Keratinocyte (primary cell): ENCODE results near the gene NUBP2. TPM values are rescaled to one million over a fixed set of nuclear protein-coding genes. Genes with fewer than 3 reads are reported as not detected.

Source experiments
- DNase-seq: peaks from one replicate; pipeline ENCODE4 v3.0.0-alpha.2; 2011; ENCODE audit warnings: low read depth, missing footprints, low spot score
- FAIRE-seq: peaks from 2 replicates; lab custom pipeline; 2011; peaks lifted over from hg19 to GRCh38; lab: Jason Lieb, UNC
- H2AFZ ChIP-seq: 2 replicates; pipeline ENCODE4 v1.6.0; 2012; ENCODE audit warnings: low read length, control low read depth, inconsistent platforms; ENCODE audit not compliant: control insufficient read depth
- H3K27ac ChIP-seq: 2 replicates; pipeline ENCODE4 v1.5.1; 2011; ENCODE audit warnings: low read length; ENCODE audit not compliant: control insufficient read depth, insufficient read depth
- H3K27me3 ChIP-seq: 3 replicates; pipeline ENCODE4 v1.6.0; 2011; ENCODE audit warnings: low read length; ENCODE audit not compliant: control insufficient read depth, insufficient read depth; ENCODE audit errors: extremely low read depth
- H3K36me3 ChIP-seq, 2 experiments: 2 replicates in 1 of 2; 3 replicates in 1 of 2; pipeline ENCODE4 v1.5.1; 2011; ENCODE audit warnings: low read length in 2 of 2, mild to moderate bottlenecking in 1 of 2; ENCODE audit not compliant: control insufficient read depth in 2 of 2, insufficient read depth in 2 of 2; ENCODE audit errors: extremely low read depth in 1 of 2
- H3K4me1 ChIP-seq: 3 replicates; pipeline ENCODE4 v1.5.1; 2011; ENCODE audit warnings: low read length; ENCODE audit not compliant: control insufficient read depth, insufficient read depth; ENCODE audit errors: extremely low read depth
- H3K4me2 ChIP-seq: 3 replicates; pipeline ENCODE4 v1.6.0; 2011; ENCODE audit warnings: low read depth, low read length; ENCODE audit not compliant: control insufficient read depth, insufficient read depth; ENCODE audit errors: extremely low read depth
- H3K4me3 ChIP-seq, 3 experiments: fragments of 200-600 bp in 1 of 3; sonication (generic) in 1 of 3; 2 replicates in 2 of 3; 3 replicates in 1 of 3; pipeline ENCODE4 v1.5.1; 2011 to 2016; ENCODE audit warnings: low read length in 3 of 3, mild to moderate bottlenecking in 3 of 3, control low read depth in 2 of 3, inconsistent platforms in 1 of 3, low read depth in 1 of 3, mixed read lengths in 1 of 3, mixed run types in 1 of 3, moderate library complexity in 1 of 3; ENCODE audit not compliant: control insufficient read depth in 2 of 3, insufficient read depth in 2 of 3; ENCODE audit errors: extremely low read depth in 1 of 3
- H3K79me2 ChIP-seq: 2 replicates; pipeline ENCODE4 v1.6.0; 2012; ENCODE audit warnings: low read length; ENCODE audit not compliant: control insufficient read depth, insufficient read depth
- H3K9ac ChIP-seq: 3 replicates; pipeline ENCODE4 v1.6.0; 2011; ENCODE audit warnings: low read length; ENCODE audit not compliant: control insufficient read depth, insufficient read depth; ENCODE audit errors: extremely low read depth
- H3K9me1 ChIP-seq: 3 replicates; pipeline ENCODE4 v1.6.0; 2011; ENCODE audit warnings: low read length; ENCODE audit not compliant: control insufficient read depth, insufficient read depth; ENCODE audit errors: extremely low read depth
- H3K9me3 ChIP-seq: 2 replicates; pipeline ENCODE4 v1.5.1; 2012; ENCODE audit warnings: low read depth, low read length; ENCODE audit not compliant: control insufficient read depth
- H4K20me1 ChIP-seq: 3 replicates; pipeline ENCODE4 v1.6.0; 2011; ENCODE audit warnings: low read length; ENCODE audit not compliant: control insufficient read depth, insufficient read depth; ENCODE audit errors: extremely low read depth
- CTCF ChIP-seq, 3 experiments: IDR thresholded peaks in 1 of 3; conservative IDR thresholded peaks in 1 of 3; optimal IDR thresholded peaks in 1 of 3; 2 replicates in 2 of 3; 3 replicates in 1 of 3; pipeline versions ENCODE3 to v1.5.1; 2011; ENCODE audit warnings: low read length in 3 of 3, mild to moderate bottlenecking in 3 of 3, moderate library complexity in 2 of 3, control low read depth in 1 of 3, inconsistent platforms in 1 of 3; ENCODE audit not compliant: insufficient read depth in 2 of 3; ENCODE audit errors: extremely low read depth in 1 of 3
- EZH2 ChIP-seq: IDR thresholded peaks from one replicate; pipeline ENCODE4 v1.6.1; 2012; ENCODE audit warnings: inconsistent platforms, mild to moderate bottlenecking, low read length, moderate library complexity
- dilution Hi-C: fragments of 300-500 bp; cut with MboI; formaldehyde crosslinking; loops from one replicate; pipeline ENCODE4 v1.7.0; 2020; ENCODE audit warnings: low sequenced_read_pairs; ENCODE audit not compliant: extremely low pct_ligation_motif_present
- polyA plus RNA-seq, 5 experiments: library from polyadenylated mRNA; depleted of rRNA in 3 of 5; stranded (reverse) in 3 of 5; stranded (forward) in 1 of 5; unstranded in 1 of 5; fragments of >200 nt; gene quantifications; 1 replicate in 1 of 5; 2 replicates in 3 of 5; 3 replicates in 1 of 5; pipeline versions ENCODE4 v1.2.1 to v1.2.3, GENCODE V29; 2011 to 2012; ENCODE audit warnings: missing spikeins in 2 of 5, low read depth in 1 of 5, low replicate concordance in 1 of 5

NUBP2 gene
- polyA plus RNA-seq, 1 donor (not counting 4 experiments of a cell fraction or from before 2014, with no cell fraction given), result 24.4 TPM

- Histone ChIP-seq H3K79me2 (no peaks in the 10 kb centered on the region), H3K9ac (no peak overlapping the region), H3K9me3 (no peaks in the 10 kb centered on the region), H4K20me1 (no peaks in the 10 kb centered on the region), H3K36me3 (peaks cover 0 to 14% of the 10 kb centered on the region in 2 experiments), H2AFZ (no peak overlapping the region), H3K27ac (no peak overlapping the region), H3K4me3 (no peak overlapping the region), H3K4me1 (no peaks in the 10 kb centered on the region), H3K9me1 (no peaks in the 10 kb centered on the region), H3K4me2 (no peak overlapping the region), H3K27me3 (no peaks in the 10 kb centered on the region)
- no peak for TF ChIP-seq EZH2
- no peak for TF ChIP-seq CTCF (optimal IDR thresholded peaks at IDR 0.05 in 1 of 3, IDR thresholded peaks at IDR 0.05 in 1 of 3, conservative IDR thresholded peaks at IDR 0.05 in 1 of 3; ENCODE audit: extremely low read depth in 1 of 3, insufficient read depth in 2 of 3, low read length in 3 of 3)
- dilution Hi-C loops, result no loop called here
- DNase-seq, result no peak
- no peak for FAIRE-seq
Measured at GRCh38 chr16:1818873-1819525, 36.2 kb downstream of the NUBP2 start.

- dilution Hi-C loops, result no loop called here
- Histone ChIP-seq H3K9ac (no peak overlapping the region), H3K4me3 (no peak overlapping the region), H3K4me1 (no peaks in the 10 kb centered on the region), H4K20me1 (no peaks in the 10 kb centered on the region), H3K27me3 (no peaks in the 10 kb centered on the region), H2AFZ (no peak overlapping the region), H3K4me2 (no peak overlapping the region), H3K79me2 (no peaks in the 10 kb centered on the region), H3K36me3 (peaks cover 0 to 14% of the 10 kb centered on the region in 2 experiments), H3K9me3 (no peaks in the 10 kb centered on the region), H3K27ac (no peak overlapping the region), H3K9me1 (no peaks in the 10 kb centered on the region)
- FAIRE-seq (no peak), DNase-seq (no peak)
- TF ChIP-seq EZH2 (no peak), CTCF (optimal IDR thresholded peaks at IDR 0.05 in 1 of 3, IDR thresholded peaks at IDR 0.05 in 1 of 3, conservative IDR thresholded peaks at IDR 0.05 in 1 of 3; ENCODE audit: extremely low read depth in 1 of 3, insufficient read depth in 2 of 3, low read length in 3 of 3) (no peak)
Measured at GRCh38 chr16:1819611-1820010, 36.9 kb downstream of the NUBP2 start.
